ENCODE measurements around the gene IPCEF1. TPM values are rescaled to one million over a fixed set of nuclear protein-coding genes. Genes with fewer than 3 reads are reported as not detected.
"Not testable (repeated sequence)": the region's sequence is repeated elsewhere in the genome, so short reads cannot be mapped to it uniquely, and the experiment has no call there.

IPCEF1 gene
- total RNA-seq, 1 experiment from 2014 or later, result 0.48 TPM

GRCh38 chr6:154172393-154172792, 184.2 kb downstream of the IPCEF1 start:
- not testable (repeated sequence) for H4K91ac ChIP-seq (ENCODE audit: insufficient read length, low read depth, low read length); H2AK5ac ChIP-seq (ENCODE audit: insufficient read length, low read length); H4K20me1 ChIP-seq (ENCODE audit: control insufficient read depth, insufficient read depth, insufficient read length); H3K27ac ChIP-seq (ENCODE audit: insufficient read length, low read depth, low read length); H3K4me2 ChIP-seq (ENCODE audit: insufficient read depth, insufficient read length, low read length); H3K14ac ChIP-seq (ENCODE audit: insufficient read depth, low read length); H3K4ac ChIP-seq (ENCODE audit: low read depth, low read length); H3K4me1 ChIP-seq (ENCODE audit: insufficient read depth, low read length); H3K27ac Mint-ChIP-seq; H3K9me3 ChIP-seq (ENCODE audit: control insufficient read depth, low read depth, low read length); H2BK12ac ChIP-seq (ENCODE audit: insufficient read length, low read depth, low read length); H3K27me3 Mint-ChIP-seq (ENCODE audit: low read depth); H4K8ac ChIP-seq (replicated peaks; ENCODE audit: insufficient read length, low read depth, low read length); H3K36me3 Mint-ChIP-seq (ENCODE audit: insufficient read depth in 1 of 3, low read depth in 3 of 3); H3K4me3 Mint-ChIP-seq; H3K9ac ChIP-seq (ENCODE audit: extremely low read depth, insufficient read length, low read length); H3K4me1 Mint-ChIP-seq; H3K18ac ChIP-seq (ENCODE audit: insufficient read length, low read depth, low read length); H3K79me2 ChIP-seq (ENCODE audit: insufficient read depth, low read length); H3K56ac ChIP-seq (ENCODE audit: insufficient read length, low read depth, low read length); H3K79me1 ChIP-seq (ENCODE audit: insufficient read depth, low read depth, low read length, poor library complexity, severe bottlenecking); H2BK15ac ChIP-seq (ENCODE audit: low read depth, low read length); H2AFZ ChIP-seq (ENCODE audit: low read length); H2BK20ac ChIP-seq (ENCODE audit: low read depth, low read length, poor library complexity, severe bottlenecking); H2BK5ac ChIP-seq (ENCODE audit: insufficient read length, low read length); H3K27me3 ChIP-seq (ENCODE audit: insufficient read depth, low read length); H3K23me2 ChIP-seq (ENCODE audit: insufficient read length, low read depth, low read length, poor library complexity, severe bottlenecking); H3K23ac ChIP-seq (ENCODE audit: insufficient read length, low read depth, low read length); H3T11ph ChIP-seq (ENCODE audit: low read length); H2BK120ac ChIP-seq (ENCODE audit: low read depth, low read length, poor library complexity, severe bottlenecking); H4K5ac ChIP-seq (ENCODE audit: insufficient read length, low read depth, low read length)
- DNase-seq, result peak; percentile 49
- peak; percentile 23; the same call in 2 of the 3 replicates for TF ChIP-seq CTCF (conservative IDR thresholded peaks at IDR 0.05)
- peaks cover 22 to 31% of the 10 kb centered on the region in 2 experiments for H3K9me3 Mint-ChIP-seq
- WGBS (ENCODE audit: extremely low coverage, insufficient read length, low lambda C conversion rate), result no CpG with 5 or more reads among the region's 5 CpGs

Data from H9 (cell line).